Measurements from ENCODE around the gene RAB6B.

Gene RAB6B

GRCh38 chr3:133925960-133926735 is 30.5 kb upstream of the RAB6B start:
- Histone ChIP-seq H3K4me3 (ENCODE audit: low read depth, low read length) (no peak overlapping the region), H3K27ac (ENCODE audit: extremely low read depth, low read depth, low read length) (no peak overlapping the region), H3K4me1 (ENCODE audit: control insufficient read depth, insufficient read depth, low read length) (no peaks in the 10 kb centered on the region), H3K9me3 (ENCODE audit: control insufficient read depth, insufficient read depth, low read depth, low read length) (no peaks in the 10 kb centered on the region), H3K36me3 (ENCODE audit: control insufficient read depth in 2 of 2, insufficient read depth in 1 of 2, low read length in 2 of 2) (no peaks in the 10 kb centered on the region)
- ChIA-PET CTCF (interaction anchor here (0.7 to 1.4 kb wide), 5 partner anchors 106 to 619 kb away, joined by 3 to 4 read pairs (median 3); no protein-coding TSS in a partner anchor), POLR2A (no interaction called here)
- TF ChIP-seq ZNF335 (tag by site-specific recombination; conservative IDR thresholded peaks at IDR 0.05) (no peak), ZNF596 (tag by site-specific recombination; IDR thresholded peaks at IDR 0.05) (no peak), ZNF548 (tag by site-specific recombination; IDR thresholded peaks at IDR 0.05) (no peak), FEZF1 (tag by site-specific recombination; IDR thresholded peaks at IDR 0.05) (no peak), ZNF677 (tag by site-specific recombination; IDR thresholded peaks at IDR 0.05) (no peak), ZNF350 (tag by site-specific recombination; IDR thresholded peaks at IDR 0.05) (no peak), ZSCAN16 (tag by site-specific recombination; IDR thresholded peaks at IDR 0.05) (no peak), ZNF16 (tag by site-specific recombination; IDR thresholded peaks at IDR 0.05; ENCODE audit: low read depth) (no peak), ZNF521 (tag by site-specific recombination; IDR thresholded peaks at IDR 0.05) (no peak), ZBTB8A (tag by site-specific recombination; IDR thresholded peaks at IDR 0.05) (no peak), ZNF660 (tag by site-specific recombination; IDR thresholded peaks at IDR 0.05) (no peak), SCRT1 (tag by site-specific recombination; IDR thresholded peaks at IDR 0.05; ENCODE audit: borderline replicate concordance) (no peak), ZNF544 (tag by site-specific recombination; IDR thresholded peaks at IDR 0.05) (no peak), MZF1 (tag by site-specific recombination; IDR thresholded peaks at IDR 0.05; ENCODE audit: borderline replicate concordance) (no peak)
- TF ChIP-seq, protein P1, sequence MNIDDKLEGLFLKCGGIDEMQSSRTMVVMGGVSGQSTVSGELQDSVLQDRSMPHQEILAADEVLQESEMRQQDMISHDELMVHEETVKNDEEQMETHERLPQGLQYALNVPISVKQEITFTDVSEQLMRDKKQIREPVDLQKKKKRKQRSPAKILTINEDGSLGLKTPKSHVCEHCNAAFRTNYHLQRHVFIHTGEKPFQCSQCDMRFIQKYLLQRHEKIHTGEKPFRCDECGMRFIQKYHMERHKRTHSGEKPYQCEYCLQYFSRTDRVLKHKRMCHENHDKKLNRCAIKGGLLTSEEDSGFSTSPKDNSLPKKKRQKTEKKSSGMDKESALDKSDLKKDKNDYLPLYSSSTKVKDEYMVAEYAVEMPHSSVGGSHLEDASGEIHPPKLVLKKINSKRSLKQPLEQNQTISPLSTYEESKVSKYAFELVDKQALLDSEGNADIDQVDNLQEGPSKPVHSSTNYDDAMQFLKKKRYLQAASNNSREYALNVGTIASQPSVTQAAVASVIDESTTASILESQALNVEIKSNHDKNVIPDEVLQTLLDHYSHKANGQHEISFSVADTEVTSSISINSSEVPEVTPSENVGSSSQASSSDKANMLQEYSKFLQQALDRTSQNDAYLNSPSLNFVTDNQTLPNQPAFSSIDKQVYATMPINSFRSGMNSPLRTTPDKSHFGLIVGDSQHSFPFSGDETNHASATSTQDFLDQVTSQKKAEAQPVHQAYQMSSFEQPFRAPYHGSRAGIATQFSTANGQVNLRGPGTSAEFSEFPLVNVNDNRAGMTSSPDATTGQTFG (tag by site-specific recombination; IDR thresholded peaks at IDR 0.05; ENCODE audit: borderline replicate concordance) = no peak
- TF ChIP-seq, protein P2, sequence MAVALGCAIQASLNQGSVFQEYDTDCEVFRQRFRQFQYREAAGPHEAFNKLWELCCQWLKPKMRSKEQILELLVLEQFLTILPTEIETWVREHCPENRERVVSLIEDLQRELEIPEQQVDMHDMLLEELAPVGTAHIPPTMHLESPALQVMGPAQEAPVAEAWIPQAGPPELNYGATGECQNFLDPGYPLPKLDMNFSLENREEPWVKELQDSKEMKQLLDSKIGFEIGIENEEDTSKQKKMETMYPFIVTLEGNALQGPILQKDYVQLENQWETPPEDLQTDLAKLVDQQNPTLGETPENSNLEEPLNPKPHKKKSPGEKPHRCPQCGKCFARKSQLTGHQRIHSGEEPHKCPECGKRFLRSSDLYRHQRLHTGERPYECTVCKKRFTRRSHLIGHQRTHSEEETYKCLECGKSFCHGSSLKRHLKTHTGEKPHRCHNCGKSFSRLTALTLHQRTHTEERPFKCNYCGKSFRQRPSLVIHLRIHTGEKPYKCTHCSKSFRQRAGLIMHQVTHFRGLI (tag by site-specific recombination; IDR thresholded peaks at IDR 0.05) = no peak

DNA sequence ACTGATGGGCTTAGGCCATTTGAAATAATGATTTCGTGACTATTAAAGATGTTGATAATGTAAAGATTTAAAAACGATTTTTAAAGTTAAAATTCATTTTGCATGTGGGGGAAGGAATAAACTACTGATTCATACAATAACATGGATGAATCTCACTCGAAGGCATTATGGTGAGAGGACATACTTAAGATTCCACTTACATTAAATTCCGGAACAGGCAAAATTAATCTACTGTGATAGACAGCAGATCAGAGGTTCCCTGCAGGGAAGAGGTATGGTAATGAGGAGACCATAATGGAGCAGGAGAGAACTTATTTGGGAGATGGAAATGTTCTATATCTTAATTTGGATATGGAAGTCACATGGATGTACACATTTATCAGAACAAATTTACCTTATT is 28.4 kb upstream of the RAB6B start:
- TF ChIP-seq SETDB1 (IDR thresholded peaks at IDR 0.05; ENCODE audit: insufficient read length, low read length) = no peak
- no peak for TF ChIP-seq ZSCAN23 (tag by site-specific recombination; IDR thresholded peaks at IDR 0.05)
- no peak for TF ChIP-seq ZBTB48 (tag by site-specific recombination; IDR thresholded peaks at IDR 0.05)
- TF ChIP-seq GFI1B (tag by site-specific recombination; IDR thresholded peaks at IDR 0.05) = no peak
- TF ChIP-seq, protein P3, sequence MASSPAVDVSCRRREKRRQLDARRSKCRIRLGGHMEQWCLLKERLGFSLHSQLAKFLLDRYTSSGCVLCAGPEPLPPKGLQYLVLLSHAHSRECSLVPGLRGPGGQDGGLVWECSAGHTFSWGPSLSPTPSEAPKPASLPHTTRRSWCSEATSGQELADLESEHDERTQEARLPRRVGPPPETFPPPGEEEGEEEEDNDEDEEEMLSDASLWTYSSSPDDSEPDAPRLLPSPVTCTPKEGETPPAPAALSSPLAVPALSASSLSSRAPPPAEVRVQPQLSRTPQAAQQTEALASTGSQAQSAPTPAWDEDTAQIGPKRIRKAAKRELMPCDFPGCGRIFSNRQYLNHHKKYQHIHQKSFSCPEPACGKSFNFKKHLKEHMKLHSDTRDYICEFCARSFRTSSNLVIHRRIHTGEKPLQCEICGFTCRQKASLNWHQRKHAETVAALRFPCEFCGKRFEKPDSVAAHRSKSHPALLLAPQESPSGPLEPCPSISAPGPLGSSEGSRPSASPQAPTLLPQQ (tag by site-specific recombination; IDR thresholded peaks at IDR 0.05) = no peak
- TF ChIP-seq ZNF792 (tag by site-specific recombination; IDR thresholded peaks at IDR 0.05) = no peak
- no peak for TF ChIP-seq ZNF366 (tag by site-specific recombination; conservative IDR thresholded peaks at IDR 0.05)
- no peak overlapping the region for H3K4me3 ChIP-seq (ENCODE audit: low read depth, low read length)
- H3K36me3 ChIP-seq (ENCODE audit: control insufficient read depth in 2 of 2, insufficient read depth in 1 of 2, low read length in 2 of 2) = no peaks in the 10 kb centered on the region
- ChIA-PET CTCF (interaction anchor here (0.6 to 2.0 kb wide), 2 partner anchors 106 to 253 kb away, joined by 3 to 6 read pairs; no protein-coding TSS in a partner anchor), POLR2A (no interaction called here)
- H3K9me3 ChIP-seq (ENCODE audit: control insufficient read depth, insufficient read depth, low read depth, low read length) = no peaks in the 10 kb centered on the region
- H3K4me1 ChIP-seq (ENCODE audit: control insufficient read depth, insufficient read depth, low read length) = no peaks in the 10 kb centered on the region
- no peak overlapping the region for H3K27ac ChIP-seq (ENCODE audit: extremely low read depth, low read depth, low read length)

Data from HEK293 (cell line).